Uterus (tissue), 4 donors: ENCODE measurements around the gene CYP27C1. TPM values are rescaled to one million over a fixed set of nuclear protein-coding genes. Genes with fewer than 3 reads are reported as not detected.

ENCODE experiments used
- DNase-seq, 2 donors: peaks; one replicate each; pipeline ENCODE4 v3.0.0-alpha.2; 2019 to 2020
- H3K27ac ChIP-seq, 2 donors: fragments of 200-600 bp; sonication (generic); 1 replicate in 1 of 2; 2 replicates in 1 of 2; pipeline ENCODE4 v1.5.1; 2016 to 2018
- H3K27me3 ChIP-seq, 2 donors: fragments of 200-600 bp; sonication (generic); one replicate each; pipeline ENCODE4 v1.5.1; 2018 to 2019; ENCODE audit warnings: control low read depth in 1 of 2
- H3K36me3 ChIP-seq, 2 donors: fragments of 200-600 bp; sonication (generic); one replicate each; pipeline ENCODE4 v1.5.1; 2019; ENCODE audit warnings: control low read depth in 1 of 2
- H3K4me1 ChIP-seq, 2 donors: fragments of 200-600 bp; sonication (generic); one replicate each; pipeline ENCODE4 v1.5.1; 2018 to 2019; ENCODE audit warnings: control low read depth in 1 of 2
- H3K4me3 ChIP-seq, 2 donors: fragments of 200-600 bp; sonication (generic); 1 replicate in 1 of 2; 2 replicates in 1 of 2; pipeline ENCODE4 v1.5.1; 2018 to 2019; ENCODE audit warnings: mild to moderate bottlenecking in 1 of 2
- H3K9me3 ChIP-seq, 2 donors: fragments of 200-600 bp; sonication (generic); one replicate each; pipeline ENCODE4 v1.5.1; 2019; ENCODE audit warnings: control low read depth in 1 of 2
- CTCF ChIP-seq, 4 experiments: fragments of 200-600 bp in 2 of 4; fragments of 450-650 bp in 2 of 4; sonication (generic) in 2 of 4; IDR thresholded peaks; one replicate each; pipeline ENCODE4 v1.5.1; 2016 to 2019; ENCODE audit warnings: antibody characterized with exemption in 4 of 4, mild to moderate bottlenecking in 2 of 4, moderate library complexity in 1 of 4
- POLR2A ChIP-seq, 2 donors: fragments of 450-650 bp; IDR thresholded peaks; one replicate each; pipeline ENCODE4 v1.6.1; 2016; ENCODE audit warnings: antibody characterized with exemption in 2 of 2, mild to moderate bottlenecking in 1 of 2, moderate library complexity in 1 of 2
- intact Hi-C: fragments of 100-400 bp; cut with DNase I; formaldehyde crosslinking; loops from one replicate; pipeline ENCODE4 v1.15.1; 2023; ENCODE audit warnings: low total_unique reads
- total RNA-seq, 4 donors: library from RNA; depleted of rRNA in 3 of 4; stranded (reverse); fragments of >200 nt in 3 of 4; gene quantifications; one replicate each; pipeline versions ENCODE4 v1.1.0 to v1.2.4, GENCODE V29; 2014 to 2023
- donor health status: DM: yes; HTN: yes; CAD: no.

The CYP27C1 gene
- total RNA-seq, 4 donors from 2014 or later: 1.2 to 7.1 TPM; not detected in 2

GRCh38 chr2:127138281-127138680, 81.8 kb downstream of the CYP27C1 start:
- Histone ChIP-seq H3K36me3 (no peaks in the 10 kb centered on the region), H3K27me3 (no peaks in the 10 kb centered on the region), H3K27ac (no peak overlapping the region), H3K4me3 (no peak overlapping the region), H3K4me1 (no peaks in the 10 kb centered on the region), H3K9me3 (no peaks in the 10 kb centered on the region)
- intact Hi-C loops: no loop called here
- DNase-seq: no peak
- TF ChIP-seq POLR2A (IDR thresholded peaks at IDR 0.05): no peak
- no peak for TF ChIP-seq CTCF (IDR thresholded peaks at IDR 0.05)

GRCh38 chr2:127137741-127138140, 82.4 kb downstream of the CYP27C1 start:
- no peaks in the 10 kb centered on the region for H3K36me3 ChIP-seq
- no peak overlapping the region for H3K27ac ChIP-seq
- H3K27me3 ChIP-seq: no peaks in the 10 kb centered on the region
- no peak overlapping the region for H3K4me3 ChIP-seq
- DNase-seq: no peak
- intact Hi-C loops: no loop called here
- TF ChIP-seq POLR2A (IDR thresholded peaks at IDR 0.05): no peak
- no peak for TF ChIP-seq CTCF (IDR thresholded peaks at IDR 0.05)
- no peaks in the 10 kb centered on the region for H3K9me3 ChIP-seq
- H3K4me1 ChIP-seq: no peaks in the 10 kb centered on the region

- no peak overlapping the region for H3K27ac ChIP-seq
- H3K9me3 ChIP-seq: no peaks in the 10 kb centered on the region
- TF ChIP-seq POLR2A (IDR thresholded peaks at IDR 0.05): no peak
- TF ChIP-seq CTCF (IDR thresholded peaks at IDR 0.05): no peak
- no peaks in the 10 kb centered on the region for H3K36me3 ChIP-seq
- intact Hi-C loops: no loop called here
- no peak for DNase-seq
- H3K4me3 ChIP-seq: no peak overlapping the region
- H3K4me1 ChIP-seq: no peaks in the 10 kb centered on the region
- no peaks in the 10 kb centered on the region for H3K27me3 ChIP-seq
These were observed 82.9 kb downstream of the CYP27C1 start for GRCh38 chr2:127137225-127137624.

- H3K36me3 ChIP-seq: no peaks in the 10 kb centered on the region
- TF ChIP-seq POLR2A (IDR thresholded peaks at IDR 0.05) (no peak), CTCF (IDR thresholded peaks at IDR 0.05) (no peak)
- intact Hi-C loops: no loop called here
- DNase-seq: no peak
- H3K4me1 ChIP-seq: no peaks in the 10 kb centered on the region
- H3K4me3 ChIP-seq: no peak overlapping the region
- no peak overlapping the region for H3K27ac ChIP-seq
- no peaks in the 10 kb centered on the region for H3K9me3 ChIP-seq
- no peaks in the 10 kb centered on the region for H3K27me3 ChIP-seq
These were observed 85.0 kb downstream of the CYP27C1 start for GRCh38 chr2:127134833-127135830.

- Histone ChIP-seq H3K4me3 (no peak overlapping the region), H3K27ac (no peak overlapping the region), H3K4me1 (no peaks in the 10 kb centered on the region), H3K27me3 (no peaks in the 10 kb centered on the region), H3K36me3 (no peaks in the 10 kb centered on the region), H3K9me3 (no peaks in the 10 kb centered on the region)
- TF ChIP-seq CTCF (IDR thresholded peaks at IDR 0.05): no peak
- no peak for TF ChIP-seq POLR2A (IDR thresholded peaks at IDR 0.05)
- no peak for DNase-seq
- intact Hi-C loops: no loop called here
These were observed 85.9 kb downstream of the CYP27C1 start for GRCh38 chr2:127134235-127134634.
